Skin epidermis (tissue), 12 donors: Measurements from ENCODE around the gene POP7.
A peak's percentile ranks its signal among the peaks of the same experiment; 100 is the strongest.
"Not testable (repeated sequence)": the region's sequence is repeated elsewhere in the genome, so short reads cannot be mapped to it uniquely, and the experiment has no call there.

Source experiments
- H3K27ac ChIP-seq, 21 experiments: fragments of 200-600 bp; sonication (generic) in 11 of 21; one replicate each; pipeline ENCODE4 v1.5.0; 2020; ENCODE audit warnings: mild to moderate bottlenecking in 3 of 21, inconsistent platforms in 2 of 21, moderate library complexity in 2 of 21
- H3K4me3 ChIP-seq, 7 experiments: fragments of 200-600 bp; sonication (generic) in 2 of 7; one replicate each; pipeline ENCODE4 v1.5.0; 2020; ENCODE audit warnings: inconsistent platforms in 2 of 7, mild to moderate bottlenecking in 2 of 7, moderate library complexity in 1 of 7

The POP7 gene

DNA sequence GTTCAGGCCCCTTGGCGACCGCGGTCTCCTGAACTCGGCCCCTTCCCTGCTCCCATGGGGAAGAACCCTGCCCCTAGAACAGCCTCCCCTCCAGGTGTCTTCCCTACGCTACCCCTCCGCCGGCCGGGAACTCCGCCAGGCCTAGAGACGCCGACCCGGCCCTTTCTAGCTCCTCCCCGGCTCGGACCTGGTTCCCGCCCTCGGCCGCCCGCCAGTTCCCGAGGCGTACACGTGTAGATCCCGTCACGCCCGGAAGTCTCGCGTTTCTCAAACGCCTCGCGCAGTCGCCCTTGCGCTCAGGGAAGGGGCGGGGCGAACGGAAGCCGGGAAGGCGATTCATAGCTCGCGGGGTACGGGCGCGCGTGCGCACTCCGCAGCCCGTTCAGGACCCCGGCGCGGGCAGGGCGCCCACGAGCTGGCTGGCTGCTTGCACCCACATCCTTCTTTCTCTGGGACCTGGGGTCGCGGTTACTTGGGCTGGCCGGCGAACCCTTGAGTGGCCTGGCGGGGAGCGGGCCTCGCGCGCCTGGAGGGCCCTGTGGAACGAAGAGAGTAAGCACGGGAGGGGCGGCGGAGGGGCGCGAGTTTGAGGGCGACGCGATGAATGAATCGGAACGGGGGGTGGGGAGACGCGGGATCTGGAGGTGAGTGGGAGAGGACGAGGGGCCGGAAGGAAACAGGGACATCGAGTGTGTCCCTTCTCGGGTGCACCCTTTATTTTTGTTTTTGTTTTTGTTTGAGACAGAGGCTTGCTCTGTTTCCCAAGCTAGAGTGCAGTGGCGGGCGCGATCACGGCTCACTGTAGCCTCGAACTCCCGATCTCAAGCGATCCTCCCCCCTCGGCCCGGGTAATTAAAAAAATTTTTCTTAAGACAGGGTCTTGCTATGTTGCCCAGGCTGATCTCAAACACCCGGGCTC lies at the start of gene POP7:
Gene POP7, plus strand, starts transcription at position 369 of the 919 bp plus-strand sequence. CDS start 710 bp downstream, outside the sequence.
- H3K27ac ChIP-seq = peak within 1 kb of the TSS; percentile 24 to 98 (median 90)

GRCh38 chr7:100662194-100662776 lies 43.6 kb upstream of the POP7 start:
- not testable (repeated sequence) for H3K27ac ChIP-seq

More for the DNA sequence above, at the start of gene POP7:
- H3K4me3 ChIP-seq = peak within 1 kb of the TSS; percentile 60 to 92 (median 76)

GRCh38 chr7:100665168-100665726 lies 40.7 kb upstream of the POP7 start:
- Histone ChIP-seq H3K4me3 (no peak overlapping the region), H3K27ac (no peak overlapping the region)

More at GRCh38 chr7:100662194-100662776, 43.6 kb upstream of the POP7 start:
- not testable (repeated sequence) for H3K4me3 ChIP-seq

DNA sequence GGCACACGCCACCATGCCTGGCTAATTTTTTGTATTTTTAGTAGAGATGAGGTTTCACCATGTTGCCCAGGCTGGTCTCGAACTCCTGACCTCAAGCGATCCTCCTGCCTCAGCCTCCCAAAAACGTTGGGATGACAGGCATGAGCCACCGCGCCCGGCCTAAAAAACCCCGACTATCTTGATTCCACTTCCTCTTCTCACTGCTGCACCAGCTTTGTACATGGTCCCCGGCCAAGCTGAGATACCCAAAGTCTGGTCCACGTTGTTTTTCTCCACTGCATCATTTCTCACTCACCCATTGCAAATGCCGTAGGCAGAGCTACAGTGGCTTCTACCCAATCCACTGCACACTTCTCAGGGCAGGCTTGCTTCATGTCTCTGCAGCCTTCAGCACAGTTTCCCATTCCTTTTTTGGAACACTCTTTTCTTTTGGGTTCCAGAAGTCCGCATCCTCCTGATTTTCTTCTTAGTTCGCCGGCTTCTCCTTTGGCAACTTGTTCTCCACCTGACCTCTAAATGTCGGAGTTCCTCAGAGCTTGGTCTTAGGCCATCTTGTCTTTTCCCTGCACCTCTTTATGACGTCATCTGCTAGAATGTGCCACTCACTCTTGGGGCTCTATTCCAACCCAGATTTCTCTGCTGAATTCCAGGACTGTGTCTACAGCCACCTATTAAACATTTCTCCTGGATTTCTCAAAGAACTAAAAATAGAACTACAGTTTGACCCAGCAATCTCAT lies 38.4 kb upstream of the POP7 start:
- Histone ChIP-seq H3K4me3 (no peak overlapping the region), H3K27ac (no peak overlapping the region)

GRCh38 chr7:100668069-100668449 lies 37.9 kb upstream of the POP7 start:
- no peak overlapping the region for H3K27ac ChIP-seq
- H3K4me3 ChIP-seq = no peak overlapping the region

GRCh38 chr7:100669106-100669505 lies 36.8 kb upstream of the POP7 start:
- not testable (repeated sequence) for H3K27ac ChIP-seq, H3K4me3 ChIP-seq

- Histone ChIP-seq H3K4me3 (no peak overlapping the region), H3K27ac (no peak overlapping the region)
Observed at GRCh38 chr7:100670074-100670473, 35.8 kb upstream of the POP7 start.

DNA sequence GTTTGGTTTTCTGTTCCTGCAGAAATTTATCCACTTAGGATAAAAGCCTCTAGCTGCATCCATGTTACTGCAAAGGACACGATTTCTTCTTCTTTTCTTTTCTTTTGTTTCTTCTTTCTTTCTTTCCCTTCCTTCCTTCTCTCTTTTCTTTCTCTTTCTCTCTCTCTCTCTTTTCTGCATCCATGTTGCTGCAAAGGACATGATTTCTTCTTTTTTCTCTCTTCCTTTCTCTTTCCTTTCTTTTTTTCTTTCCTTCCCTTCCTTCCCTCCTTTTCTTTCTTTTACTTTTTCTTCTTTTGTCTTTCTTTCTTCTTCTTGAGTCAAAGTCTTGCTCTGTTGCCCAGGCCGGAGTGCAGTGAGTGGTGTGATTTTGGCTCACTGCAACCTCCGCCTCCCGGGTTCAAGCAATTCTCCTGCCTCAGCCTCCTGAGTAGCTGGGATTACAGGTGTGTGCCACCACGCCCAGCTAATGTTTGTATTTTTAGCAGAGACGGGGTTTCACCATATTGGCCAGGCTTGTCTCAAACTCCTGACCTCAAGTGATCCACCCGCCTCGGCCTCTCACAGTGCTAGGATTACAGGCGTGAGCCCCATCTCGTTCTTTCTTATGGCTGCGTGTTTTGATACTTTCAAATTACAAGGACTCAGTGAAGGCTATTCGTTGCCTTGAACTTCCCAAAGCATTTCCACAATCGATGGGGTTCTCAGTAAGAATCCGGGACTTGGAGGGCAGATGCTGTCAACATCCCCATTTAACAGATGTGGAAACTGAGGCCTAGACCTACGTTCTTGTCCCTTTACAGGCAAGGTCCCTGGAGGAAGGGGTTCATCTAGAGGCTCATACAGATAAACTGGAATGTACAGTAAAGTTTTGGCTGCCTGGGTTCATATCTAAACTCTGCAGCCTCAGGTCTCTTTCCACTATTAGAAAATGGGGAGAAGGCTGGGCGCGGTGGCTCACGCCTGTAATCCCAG lies 34.3 kb upstream of the POP7 start:
- Histone ChIP-seq H3K4me3 (no peak overlapping the region), H3K27ac (no peak overlapping the region)

GRCh38 chr7:100673302-100673941 lies 32.5 kb upstream of the POP7 start, which contains the start of gene GNB2:
Gene GNB2 (plus strand): TSS chr7:100673740. CDS start chr7:100676266, 2,526 bp downstream.
- H3K27ac ChIP-seq = peak within 1 kb of the TSS; percentile 79 to 100 (median 99)
- peak within 1 kb of the TSS; percentile 66 to 98 (median 91) for H3K4me3 ChIP-seq

DNA sequence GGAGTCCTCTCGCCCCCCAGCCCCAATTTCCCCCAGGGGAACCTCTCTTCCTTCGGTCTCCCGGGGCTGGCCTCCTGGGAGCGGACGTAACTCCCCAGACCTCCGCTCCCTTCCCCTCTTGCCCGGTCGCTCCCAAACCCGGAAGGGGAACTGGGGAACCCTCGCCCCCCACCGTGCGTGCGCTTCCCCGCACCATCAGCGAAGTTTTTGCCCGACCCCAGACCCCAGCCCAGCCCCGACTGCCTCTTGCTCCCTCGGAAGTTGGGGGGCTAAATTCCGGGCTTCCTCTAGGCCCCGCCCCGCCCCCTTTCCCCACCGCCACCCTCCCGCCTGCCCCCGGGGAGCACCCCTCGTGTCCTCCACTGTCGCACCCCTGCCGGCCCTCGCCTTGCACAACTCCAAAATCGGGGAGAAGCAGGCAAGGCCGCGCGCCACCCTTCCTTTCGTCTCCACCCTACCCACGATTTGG lies 31.9 kb upstream of the POP7 start:
- H3K4me3 ChIP-seq = peak overlapping the region; percentile 66 to 98 (median 91)
- H3K27ac ChIP-seq = peak overlapping the region; percentile 79 to 100 (median 99)

GRCh38 chr7:100674411-100675104 lies 31.4 kb upstream of the POP7 start:
- peak overlapping the region; percentile 79 to 100 (median 99) for H3K27ac ChIP-seq
- H3K4me3 ChIP-seq = peak overlapping the region; percentile 66 to 98 (median 91)

- peak overlapping the region; percentile 66 to 98 (median 91) for H3K4me3 ChIP-seq
- peak overlapping the region; percentile 67 to 100 (median 99) for H3K27ac ChIP-seq
Observed at GRCh38 chr7:100675105-100675451, 30.8 kb upstream of the POP7 start.

- Histone ChIP-seq H3K27ac (peak overlapping the region; percentile 67 to 100 (median 99)), H3K4me3 (peak overlapping the region; percentile 66 to 98 (median 91))
Observed at GRCh38 chr7:100675581-100676350, 30.2 kb upstream of the POP7 start.

DNA sequence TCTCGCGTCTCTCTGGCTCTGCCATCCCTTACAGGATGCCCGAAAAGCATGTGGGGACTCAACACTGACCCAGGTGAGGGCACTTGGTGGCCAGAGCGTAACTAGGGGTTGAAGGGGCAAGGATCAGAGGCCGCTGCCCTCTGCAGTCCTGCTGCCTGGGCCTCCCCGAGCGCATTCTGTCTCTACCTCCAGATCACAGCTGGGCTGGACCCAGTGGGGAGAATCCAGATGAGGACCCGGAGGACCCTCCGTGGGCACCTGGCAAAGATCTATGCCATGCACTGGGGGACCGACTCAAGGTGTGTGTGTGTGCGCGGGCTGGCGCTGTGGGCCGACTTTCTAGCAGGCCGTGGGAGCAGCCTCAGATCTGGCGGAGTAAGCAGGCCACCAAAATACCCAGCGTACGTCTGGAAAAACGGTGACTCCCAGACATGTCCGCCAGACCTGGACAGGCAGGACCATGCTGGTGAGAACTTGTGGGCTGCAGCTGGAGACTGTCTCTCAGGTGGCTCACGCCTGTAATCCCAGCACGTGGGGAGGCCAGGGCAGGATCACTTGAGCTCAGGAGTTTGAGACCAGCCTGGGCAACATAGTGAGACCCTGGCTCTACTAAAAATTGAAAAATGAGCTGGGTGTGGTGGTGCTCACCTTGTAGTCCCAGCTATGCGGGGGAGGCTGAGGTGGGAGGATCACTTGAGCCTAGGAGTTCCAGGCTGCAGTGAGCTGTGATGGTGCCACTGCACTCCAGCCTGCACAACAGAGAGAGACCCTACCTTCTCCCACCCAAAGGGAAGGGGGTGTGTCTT lies 29.2 kb upstream of the POP7 start:
- peak overlapping the region in 5 of 7 experiments; percentile 66 to 97 (median 91) for H3K4me3 ChIP-seq

DNA sequence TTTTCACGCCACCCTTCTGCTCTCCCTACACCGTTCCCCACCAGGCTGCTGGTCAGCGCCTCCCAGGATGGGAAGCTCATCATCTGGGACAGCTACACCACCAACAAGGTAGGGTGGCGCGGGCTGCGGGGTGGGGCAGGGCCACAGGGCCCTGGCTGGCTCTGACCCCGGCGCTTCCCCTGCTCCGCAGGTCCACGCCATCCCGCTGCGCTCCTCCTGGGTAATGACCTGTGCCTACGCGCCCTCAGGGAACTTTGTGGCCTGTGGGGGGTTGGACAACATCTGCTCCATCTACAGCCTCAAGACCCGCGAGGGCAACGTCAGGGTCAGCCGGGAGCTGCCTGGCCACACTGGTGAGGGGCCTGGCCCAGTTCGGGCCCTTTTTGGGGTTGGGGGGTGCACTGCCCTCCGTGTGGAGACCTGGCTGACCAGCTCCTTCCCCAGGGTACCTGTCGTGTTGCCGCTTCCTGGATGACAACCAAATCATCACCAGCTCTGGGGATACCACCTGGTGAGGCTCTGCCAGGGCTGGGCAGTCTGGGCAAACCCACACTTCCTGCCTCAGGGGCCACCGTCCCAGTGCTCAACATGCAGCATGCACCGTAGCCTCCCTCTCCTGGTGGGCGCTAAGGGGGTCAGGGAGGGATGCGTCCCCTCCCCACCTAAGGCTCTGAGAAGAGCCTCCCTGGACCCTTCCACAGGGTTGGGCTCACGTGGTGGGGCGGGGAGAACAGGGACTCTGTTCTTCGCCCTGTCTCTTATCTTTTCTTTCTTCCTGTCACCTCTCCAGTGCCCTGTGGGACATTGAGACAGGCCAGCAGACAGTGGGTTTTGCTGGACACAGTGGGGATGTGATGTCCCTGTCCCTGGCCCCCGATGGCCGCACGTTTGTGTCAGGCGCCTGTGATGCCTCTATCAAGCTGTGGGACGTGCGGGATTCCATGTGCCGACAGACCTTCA lies 28.3 kb upstream of the POP7 start:
- H3K4me3 ChIP-seq = no peak overlapping the region
- H3K27ac ChIP-seq = peak overlapping the region in 4 of 21 experiments; percentile 20 to 100 (median 96)

More for the DNA sequence above, 29.2 kb upstream of the POP7 start:
- H3K27ac ChIP-seq = peak overlapping the region; percentile 26 to 100 (median 99)
